EL (cell line): ENCODE results near the gene FBXO34.
"Not testable (repeated sequence)": the region's sequence is repeated elsewhere in the genome, so short reads cannot be mapped to it uniquely, and the experiment has no call there.

Experiments used
- DNase-seq: peaks from one replicate; pipeline ENCODE4 v3.0.0-alpha.2; 2016

FBXO34 gene

DNA sequence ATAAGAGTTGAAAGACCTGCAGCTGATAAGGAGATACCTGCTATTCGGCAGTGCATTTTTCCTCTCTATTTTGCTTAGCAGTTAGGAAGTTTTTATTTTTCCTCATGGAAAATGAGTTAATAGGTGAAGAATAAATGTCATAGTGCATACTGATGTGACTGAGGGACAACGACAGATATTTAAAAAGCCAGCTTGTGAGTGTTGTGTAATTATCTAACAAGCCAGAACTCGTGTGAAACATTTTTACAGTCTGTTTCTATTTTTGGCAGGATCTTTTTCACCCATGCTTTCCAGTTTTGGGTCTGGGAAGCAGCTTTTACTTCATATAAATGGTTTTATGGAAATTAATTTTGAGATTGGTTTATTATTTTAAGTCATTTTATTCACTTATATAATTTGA lies 2.9 kb downstream of the FBXO34 start:
- no peak for DNase-seq

DNA sequence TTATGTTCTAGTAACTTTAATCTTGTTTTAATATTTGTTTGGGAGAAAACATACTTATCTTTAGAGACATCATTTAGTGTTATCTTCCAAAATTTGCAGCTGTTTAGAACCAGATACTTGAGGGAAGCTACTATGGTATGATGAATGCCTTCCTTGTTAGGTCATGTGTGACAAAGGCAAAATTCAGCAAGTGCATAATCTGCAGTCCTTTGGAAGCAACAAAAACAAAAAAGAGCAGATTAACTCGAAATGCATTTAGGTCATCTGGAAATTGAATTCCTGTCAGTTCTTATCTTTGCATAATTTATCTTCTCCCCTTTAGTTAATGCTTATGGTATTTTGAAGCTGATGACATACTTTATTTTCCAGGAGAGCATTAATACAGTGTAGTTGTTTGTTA lies 3.5 kb downstream of the FBXO34 start:
- peak; percentile 81 for DNase-seq

DNA sequence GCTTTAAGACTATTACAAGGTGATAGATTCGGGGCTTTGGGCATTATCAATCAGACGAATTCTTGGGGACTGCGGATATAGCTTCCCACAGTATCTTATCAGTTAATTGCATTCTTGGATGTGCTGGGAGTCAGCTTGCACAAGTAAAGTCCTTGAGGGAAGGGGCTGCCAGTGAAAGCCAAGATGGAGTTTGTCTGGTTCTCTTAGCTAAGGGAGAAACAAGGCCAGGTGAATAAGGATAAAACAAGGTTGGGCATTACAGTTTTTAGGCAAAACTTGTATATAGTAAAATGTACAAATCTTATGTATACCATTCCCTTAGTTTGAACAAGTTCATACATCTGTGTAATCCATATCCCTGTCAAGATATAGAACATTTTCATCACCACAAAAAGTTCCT lies 5.5 kb downstream of the FBXO34 start:
- DNase-seq, result no peak

DNA sequence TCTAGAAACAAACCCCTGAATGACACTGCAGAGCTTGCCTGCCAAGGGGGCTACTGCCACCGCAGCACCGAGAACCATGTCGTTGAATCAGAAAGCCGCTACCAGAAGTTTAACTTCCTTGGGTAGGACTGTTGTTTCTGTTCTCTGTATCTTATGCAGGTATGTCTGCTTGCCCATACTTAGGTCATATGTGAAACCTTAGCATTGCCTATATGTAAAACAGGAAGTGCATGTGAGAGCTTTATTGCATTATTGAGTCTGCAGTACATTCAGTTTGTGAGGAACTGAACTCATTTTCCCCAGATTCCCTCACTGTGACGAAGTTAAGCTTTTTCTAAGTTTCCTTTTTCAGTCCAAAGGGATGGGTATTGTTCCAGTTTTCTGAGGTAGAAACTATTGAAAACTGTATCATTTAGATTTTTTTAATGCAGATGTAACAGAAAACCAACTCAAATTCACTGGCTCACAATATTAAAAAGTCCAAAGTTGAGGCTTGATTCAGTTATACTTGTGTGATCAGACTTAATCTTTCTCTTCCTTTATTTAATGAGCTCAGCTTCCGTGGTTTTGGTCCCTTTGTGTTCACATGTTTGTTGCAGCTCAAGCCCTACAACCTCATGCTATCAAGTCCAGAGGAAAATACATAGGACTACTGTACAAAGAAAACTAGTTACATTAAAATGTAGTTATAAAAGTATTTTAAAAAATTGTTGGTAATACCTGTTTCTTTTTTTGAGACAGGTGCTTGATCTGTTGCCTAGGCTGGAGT lies 6.9 kb downstream of the FBXO34 start:
- DNase-seq, result no peak

DNA sequence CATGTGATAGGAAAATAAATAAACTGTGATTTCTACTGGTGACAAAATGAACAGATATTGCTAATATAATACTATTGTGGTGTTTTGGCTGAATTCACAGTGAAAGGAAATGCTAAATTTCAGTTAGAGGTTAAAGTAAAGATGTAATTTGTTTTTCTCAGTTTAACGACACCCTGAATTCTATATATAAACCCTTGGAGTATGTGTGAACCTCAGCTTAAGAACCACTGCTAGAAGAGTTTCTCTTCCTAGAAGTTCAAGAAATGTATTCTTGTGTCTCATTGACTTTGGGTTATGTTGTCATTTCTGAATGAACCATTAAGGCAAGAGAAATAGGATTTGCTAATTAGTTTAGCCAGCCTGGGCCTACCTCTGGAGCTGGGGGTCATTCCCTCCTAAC lies 8.2 kb downstream of the FBXO34 start:
- no peak for DNase-seq

DNA sequence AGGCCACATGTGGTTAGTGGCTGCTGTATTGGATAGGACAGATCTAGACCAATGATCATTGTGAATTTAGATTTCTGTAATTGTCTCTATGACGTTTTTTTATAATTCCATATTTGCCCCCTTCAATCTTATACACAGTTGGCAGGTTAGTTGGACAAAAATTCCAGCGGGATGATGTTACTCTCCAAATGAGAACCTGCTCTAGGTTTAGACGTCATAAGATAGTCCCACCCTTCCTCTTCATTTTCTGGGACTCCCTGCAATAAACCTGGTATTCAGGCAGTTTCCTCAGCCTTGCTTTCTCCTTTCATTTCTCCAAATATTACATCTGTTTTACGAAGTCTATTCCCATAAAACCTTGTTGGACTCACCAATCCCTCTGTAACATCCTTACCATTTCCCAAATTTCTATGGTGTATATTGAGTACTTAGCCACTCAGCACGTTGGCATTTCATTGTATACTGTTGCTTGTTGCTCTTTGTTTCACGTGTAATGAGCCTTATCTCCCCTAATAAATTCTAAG lies 10.2 kb downstream of the FBXO34 start:
- no peak for DNase-seq

DNA sequence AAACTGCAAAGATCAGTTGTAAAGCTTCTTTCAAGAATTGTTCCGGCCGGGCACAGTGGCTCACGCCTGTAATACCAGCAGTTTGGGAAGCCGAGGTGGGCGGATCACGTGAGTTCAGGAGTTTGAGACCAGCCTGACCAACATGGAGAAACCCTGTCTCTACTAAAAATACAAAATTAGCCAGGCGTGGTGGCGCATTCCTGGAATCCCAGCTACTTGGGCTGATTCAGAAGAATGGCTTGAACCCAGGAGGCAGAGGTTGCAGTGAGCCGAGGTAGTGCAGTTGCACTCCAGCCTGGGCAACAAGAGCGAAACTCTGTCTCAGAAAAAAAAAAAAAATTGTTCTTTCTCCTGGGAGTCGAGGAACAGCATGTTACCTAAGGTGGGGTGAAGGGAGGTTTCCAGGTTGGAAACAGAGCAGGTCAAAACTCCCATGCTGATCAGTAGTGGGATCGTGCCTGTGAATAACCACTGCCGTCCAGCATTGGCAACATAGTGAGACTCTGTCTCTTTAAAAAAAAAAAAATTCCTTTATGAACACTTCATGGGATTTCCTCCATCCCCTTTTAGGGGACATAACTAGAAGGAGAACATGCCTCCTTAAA lies 13.9 kb downstream of the FBXO34 start:
- peak; percentile 20 for DNase-seq

DNA sequence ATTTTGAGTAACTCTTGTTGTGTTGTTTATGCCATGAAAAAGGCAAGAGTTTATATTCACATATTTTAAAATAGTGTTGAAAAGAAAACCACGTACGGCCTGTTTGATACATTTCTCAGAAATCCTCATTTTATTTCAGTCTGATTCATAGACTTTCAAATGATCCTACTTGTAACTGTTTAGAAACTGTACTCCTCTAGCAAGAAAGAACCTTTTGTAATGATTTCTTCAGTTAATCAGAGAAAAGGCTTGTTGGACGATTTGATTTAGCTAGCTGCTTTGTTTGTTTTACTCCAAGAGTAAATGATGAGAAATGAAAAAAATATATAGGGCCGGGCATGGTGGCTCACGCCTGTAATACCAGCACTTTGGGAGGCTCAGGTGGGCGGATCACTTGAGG lies 17.2 kb downstream of the FBXO34 start:
- DNase-seq, result no peak

DNA sequence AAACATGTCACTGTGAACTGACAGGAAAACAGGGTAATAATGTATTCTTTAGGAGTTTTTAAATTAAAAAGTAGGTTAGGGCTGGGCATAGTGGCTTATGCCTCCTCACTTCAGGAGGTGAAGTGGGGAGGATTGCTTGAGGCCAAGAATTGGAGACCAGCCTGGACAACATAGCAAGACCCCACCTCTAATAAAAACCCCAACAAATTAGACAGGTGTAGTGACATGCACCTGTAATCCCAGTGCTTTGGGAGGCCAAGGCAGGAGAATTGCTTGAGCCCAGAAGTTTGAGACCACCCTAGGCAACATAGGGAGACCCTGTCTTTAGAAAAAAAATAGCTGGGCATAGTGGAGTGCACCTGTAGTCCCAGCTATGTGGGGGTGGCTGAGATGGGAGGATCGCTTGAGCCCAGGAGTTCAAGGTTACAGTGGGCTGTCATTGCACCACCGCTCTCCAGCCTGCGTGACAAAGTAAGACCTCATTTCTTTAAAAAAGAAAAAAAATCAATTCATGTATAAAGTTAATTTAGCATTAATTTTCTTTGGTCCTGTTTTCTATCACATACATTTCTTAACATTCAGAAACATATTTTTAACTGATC lies 20.4 kb downstream of the FBXO34 start:
- DNase-seq, result no peak

DNA sequence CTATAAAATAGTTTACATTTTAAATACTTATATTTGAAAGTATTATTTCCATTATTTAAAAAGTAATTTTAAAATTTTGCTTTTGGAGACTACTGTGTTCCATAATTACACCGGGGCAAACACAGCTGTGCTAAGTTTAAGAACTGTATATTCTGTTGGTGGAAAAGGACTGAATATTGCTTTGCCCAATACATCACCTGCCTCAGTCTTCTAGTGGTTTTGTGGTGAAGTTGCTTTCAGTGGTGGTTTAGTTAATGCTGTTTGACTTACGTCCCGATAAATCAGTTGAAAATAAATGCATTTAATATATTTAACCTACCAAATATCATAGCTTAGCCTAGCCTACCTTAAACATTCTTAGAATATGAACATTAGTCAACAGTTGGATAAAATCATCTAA lies 23.4 kb downstream of the FBXO34 start:
- DNase-seq, result no peak

DNA sequence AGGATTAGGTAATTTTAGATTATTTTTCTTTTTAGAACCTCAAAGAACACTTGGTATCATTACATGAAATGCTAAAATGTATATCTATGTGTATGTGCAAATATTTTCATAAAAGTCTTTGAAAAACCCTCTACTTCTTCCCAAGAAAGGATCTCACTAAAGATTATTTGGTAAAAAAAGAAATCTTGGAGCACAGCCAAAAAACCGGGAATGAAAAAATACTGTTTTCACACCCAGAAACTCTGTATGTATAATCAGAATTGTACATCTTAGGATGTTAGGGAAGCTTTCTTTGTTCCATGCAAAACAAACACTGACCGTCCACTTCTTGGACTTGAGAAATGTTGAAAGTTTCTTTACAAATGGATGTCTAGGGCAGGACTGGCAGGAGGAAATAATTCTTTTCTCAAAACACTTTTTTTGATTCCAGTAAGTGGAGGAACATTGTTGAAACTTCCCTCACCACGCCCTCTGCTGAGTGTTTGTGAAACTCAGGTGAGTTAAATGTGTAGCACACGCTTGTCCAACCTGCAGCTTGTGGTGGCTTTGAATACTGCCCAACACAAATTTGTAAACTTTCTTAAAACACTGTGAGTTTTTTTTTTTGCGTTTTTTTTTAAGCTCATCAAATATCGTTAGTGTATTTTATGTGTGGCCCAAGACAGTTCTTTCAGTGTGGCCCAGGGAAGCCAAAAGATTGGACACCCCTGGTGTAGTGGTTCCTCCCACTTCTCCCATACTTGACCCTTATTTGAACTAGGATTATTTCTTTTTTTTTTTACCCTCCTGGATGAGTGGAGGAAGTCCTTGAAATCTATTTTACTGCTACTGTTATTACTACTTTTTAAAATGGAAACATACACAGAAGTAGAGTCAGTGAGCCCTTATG lies 26.6 kb downstream of the FBXO34 start:
- no peak for DNase-seq

DNA sequence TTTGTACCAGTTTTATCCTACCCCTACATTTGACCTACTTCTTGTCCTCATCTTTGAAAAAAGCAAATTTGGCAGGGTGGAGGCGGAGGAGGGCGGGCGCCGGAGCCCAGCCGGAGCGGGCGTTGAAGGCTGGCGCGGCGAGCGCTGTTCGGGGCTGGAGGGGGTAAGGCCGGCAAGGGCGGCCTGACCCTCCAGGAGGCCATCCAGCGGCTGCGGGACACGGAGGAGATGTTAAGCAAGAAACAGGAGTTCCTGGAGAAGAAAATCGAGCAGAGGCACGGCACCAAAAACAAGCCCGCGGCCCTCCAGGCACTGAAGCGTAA lies 27.2 kb downstream of the FBXO34 start:
- DNase-seq, result no peak

DNA sequence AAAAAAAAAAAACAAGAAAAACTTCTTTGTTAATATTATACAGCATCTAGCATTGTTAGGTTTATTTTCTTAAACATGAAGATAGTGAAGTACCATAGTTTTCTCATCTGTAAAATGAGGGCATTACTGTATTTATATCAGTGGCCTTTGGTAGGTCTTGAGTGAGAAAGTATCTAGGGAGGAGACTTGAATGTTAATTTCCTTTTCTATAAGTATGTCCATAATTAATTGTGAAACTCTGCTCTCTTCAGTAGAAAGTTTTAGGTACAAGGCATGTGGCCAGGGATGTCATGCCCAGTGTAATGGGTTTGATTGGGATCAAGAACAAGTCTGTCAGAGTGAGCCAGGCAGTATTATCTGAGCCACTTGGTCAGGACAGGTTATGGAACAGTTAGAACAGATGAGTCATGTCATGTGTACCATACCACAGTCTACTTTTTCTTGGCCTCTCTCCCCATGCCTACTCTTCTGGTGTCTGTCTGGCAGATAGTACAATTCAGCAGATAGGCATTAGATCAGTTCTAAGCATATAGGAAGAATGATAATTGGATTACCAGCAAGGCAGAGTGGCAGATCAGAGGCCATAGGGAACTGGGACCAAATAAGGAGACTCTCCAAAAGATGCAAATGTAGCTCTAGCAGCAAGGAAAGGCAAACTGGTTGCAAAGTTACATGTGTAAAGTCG lies 30.4 kb downstream of the FBXO34 start:
- peak; percentile 60 for DNase-seq

DNA sequence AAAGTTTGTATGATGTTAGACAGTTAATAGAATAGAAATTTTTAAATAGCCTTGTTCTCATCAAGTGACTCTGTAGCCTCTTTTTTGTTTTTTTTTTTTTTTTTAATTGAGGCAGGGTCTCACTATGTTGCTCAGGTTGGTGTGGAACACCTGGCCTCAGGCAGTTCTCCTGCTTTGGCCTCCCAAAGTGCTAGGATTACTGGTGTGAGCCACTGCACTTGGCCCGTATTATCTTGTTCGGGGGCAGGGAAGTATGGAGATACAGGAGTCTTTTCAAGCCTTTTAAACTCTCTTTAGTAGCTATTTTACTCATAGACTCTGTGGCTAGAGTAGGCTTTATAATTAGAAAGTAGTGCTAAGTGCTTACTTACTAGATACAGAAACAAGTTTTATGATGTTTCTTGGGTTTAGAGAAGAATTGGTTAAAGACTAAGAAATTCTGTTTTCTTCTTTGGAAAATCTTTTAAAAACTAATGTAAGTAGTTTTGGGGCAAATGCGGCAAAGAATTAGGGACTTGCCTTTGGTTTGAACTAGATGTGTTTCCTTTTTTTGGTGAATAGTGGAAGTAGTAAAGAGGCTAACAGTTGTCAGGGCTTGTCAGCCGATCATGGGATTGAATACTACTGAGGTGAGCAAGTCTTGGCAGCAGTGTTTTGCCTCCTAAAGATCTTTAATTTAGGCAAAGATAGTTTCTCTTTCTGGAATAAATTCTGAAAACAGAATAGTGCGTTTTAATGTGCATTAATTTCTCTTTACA lies 31.3 kb downstream of the FBXO34 start:
- no peak for DNase-seq

DNA sequence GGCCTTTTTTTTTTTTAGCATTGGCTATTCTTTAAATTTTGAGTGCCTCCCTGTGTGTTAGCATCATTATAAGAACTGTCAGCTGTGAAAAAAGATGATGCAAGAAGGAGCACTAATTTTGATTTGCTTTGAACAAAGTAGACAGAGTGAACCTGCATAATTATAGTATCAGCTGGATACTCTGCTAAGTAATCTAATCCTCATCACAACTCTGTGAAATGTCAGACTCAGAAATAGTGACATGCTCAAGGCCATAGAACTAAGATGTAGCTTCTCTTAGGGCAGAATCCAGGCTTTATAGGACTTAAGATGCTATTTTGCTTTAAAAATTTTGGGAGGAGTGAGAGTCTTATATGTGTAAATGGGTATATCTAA lies 31.9 kb downstream of the FBXO34 start:
- DNase-seq, result no peak

DNA sequence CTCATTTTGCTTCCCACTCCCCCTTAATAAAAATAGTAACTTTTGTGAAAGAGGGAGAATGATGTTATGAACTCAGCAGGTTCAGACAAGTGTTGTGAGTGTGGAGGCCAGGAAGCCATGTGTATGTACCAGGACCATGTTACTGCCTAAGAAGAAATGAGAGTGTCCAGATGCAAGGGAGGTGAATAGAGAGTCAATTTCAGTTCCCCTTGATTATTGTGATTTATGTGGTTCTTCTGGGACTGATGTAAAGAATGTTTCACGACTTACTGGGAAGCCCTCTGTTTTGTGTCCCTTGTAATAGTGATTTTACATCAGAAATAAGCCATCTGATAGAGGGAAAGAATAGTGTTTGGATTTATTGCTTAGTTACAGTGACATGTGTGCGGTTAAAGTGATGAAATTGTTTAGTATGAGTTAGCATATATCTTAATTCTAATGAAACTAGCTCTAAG lies 32.5 kb downstream of the FBXO34 start:
- no peak for DNase-seq

DNA sequence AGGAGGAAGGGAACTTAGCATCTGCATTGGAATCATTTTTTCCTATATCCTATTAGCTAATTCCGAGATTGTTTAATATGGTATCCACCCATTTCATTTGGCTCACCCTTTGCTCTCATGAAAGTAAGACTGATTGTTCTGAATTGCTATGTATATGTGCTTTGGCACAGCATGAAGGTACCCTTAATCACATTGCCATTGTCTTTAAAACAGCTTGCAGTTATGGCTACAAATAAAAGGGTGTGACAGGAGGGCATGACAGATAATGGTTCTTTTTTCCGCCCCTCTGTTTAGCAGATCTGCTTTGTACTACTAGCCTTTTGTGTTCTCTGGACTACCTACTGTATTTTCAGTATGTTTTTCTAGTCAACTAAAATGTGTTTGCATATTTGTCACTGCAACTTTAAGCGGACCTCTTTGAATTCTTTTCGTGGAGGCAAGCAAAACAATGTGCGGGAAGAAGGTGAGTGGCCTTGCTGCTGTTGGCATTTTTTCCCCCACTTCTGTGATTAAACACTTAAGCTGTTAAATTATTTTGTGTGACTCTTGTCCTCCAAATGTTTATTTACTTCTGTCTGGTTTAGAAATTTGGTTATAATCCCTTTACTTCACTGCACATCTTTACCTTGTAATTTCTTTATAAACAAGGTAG lies 35.8 kb downstream of the FBXO34 start:
- DNase-seq, result no peak

DNA sequence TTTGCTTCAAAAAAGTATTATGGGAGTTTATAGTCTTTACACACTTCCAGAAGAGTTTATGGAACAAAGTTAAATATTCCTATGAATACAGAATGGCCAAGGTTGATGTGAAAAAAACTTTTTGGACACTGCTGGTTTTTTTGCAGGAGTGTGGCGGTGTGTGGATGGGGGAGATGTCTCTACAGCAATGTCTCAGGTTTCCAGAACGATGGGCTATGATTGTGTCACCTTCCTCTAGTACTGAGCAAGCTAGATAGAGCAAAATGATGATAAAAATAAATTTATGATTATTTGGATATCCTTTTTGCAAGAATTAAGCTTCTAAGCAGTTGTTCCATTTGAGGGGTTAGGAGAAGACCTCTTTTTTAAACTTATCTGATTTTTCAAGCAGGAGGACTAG lies 37.9 kb downstream of the FBXO34 start:
- no peak for DNase-seq

DNA sequence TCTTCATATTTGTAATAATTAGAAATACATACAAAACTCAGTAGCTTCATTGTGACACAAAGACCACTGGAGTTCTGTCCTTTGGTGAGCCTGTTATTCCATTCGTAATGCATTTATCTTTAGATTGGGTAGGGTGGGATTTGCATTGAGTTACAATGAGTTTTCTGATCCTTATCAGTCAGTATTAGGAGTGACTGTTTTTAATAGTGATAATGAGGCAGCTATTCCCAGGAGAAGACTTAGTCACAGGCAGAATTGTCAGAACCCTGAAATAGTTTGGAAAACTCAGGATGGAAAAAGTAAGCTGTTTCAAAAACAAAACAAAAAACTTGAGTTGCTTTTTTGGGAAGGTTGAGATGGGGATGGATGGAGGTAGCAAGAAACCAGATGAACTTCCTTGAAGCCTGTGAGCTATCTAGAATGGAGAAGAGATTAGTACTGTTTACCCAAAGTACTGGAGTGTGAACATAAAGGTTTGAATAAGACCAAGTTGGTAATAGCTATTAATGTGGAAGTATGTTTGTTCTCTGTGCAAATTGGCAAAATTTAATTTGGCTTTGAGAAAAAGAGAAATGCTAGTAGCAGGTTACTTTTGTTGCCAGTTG lies 38.6 kb downstream of the FBXO34 start:
- no peak for DNase-seq

DNA sequence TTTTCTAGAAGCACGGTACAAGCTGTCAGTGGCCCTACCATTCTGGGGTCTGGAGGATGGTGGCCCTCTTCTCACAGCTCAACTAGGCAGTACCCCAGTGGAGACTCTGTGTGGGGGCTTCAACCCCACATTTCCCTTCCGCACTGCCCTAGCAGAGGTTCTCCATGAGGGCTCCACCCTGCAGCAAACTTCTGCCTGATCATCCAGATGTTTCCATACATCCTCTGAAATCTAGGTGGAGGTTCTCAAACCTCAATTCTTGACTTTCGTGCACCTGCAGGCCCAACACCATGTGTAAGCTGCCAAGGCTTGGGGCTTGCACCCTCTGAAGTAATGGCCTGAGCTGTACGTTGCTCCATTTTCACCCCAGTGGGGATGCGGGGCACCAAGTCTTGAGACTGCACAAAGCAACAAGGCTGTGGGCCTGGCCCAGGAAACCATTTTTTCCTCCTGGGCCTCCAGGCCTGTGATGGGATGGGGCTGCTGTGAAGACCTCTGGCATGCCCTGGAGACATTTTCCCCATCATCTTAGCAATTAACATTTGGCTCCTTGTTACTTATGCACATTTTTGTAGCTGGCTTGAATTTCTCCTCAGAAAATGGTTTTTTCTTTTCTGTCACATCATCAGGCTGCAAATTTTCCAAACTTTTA lies 41.3 kb downstream of the FBXO34 start:
- DNase-seq, result not testable (repeated sequence)
